ENCODE data around the gene SAMD1. TPM values are rescaled to one million over a fixed set of nuclear protein-coding genes. Genes with fewer than 3 reads are reported as not detected.

Gene SAMD1
- total and polyA plus RNA-seq, 2 of the 13 experiments (the other 11 are each of a cell fraction or from before 2014, with no cell fraction given), result 17.5 to 45.0 TPM

- no peaks in the 10 kb centered on the region for H3K79me2 ChIP-seq (ENCODE audit: insufficient read depth, low read length)
- no peak overlapping the region for H2AFZ ChIP-seq (ENCODE audit: low read length)
- no peaks in the 10 kb centered on the region for H4K20me1 ChIP-seq (ENCODE audit: insufficient read depth, low read length)
- H3K9me3 ChIP-seq (ENCODE audit: low read length), result no peaks in the 10 kb centered on the region
- no TSS peak for BruUV-seq (replicated peaks)
- intact Hi-C loops (cut with micrococcal nuclease; ENCODE audit: unreplicated experiment) (no loop called here), in situ Hi-C loops (cut with HindIII; ENCODE audit: extremely low pct_ligation_motif_present, low pct_unique_long_range_greater_than_20kb) (loop anchor here (25.0 kb wide), 1 partner anchor 301 kb away; the partner anchor contains the start of genes C19orf53 and MRI1)
- no peaks in the 10 kb centered on the region for H3K27me3 ChIP-seq (ENCODE audit: control insufficient read depth in 1 of 2, insufficient read depth in 2 of 2, low read length in 2 of 2)
- 56% methylated on average over 7 of the region's 7 CpGs for WGBS (ENCODE audit: low lambda C conversion rate)
- ATAC-seq (no peak), DNase-seq (ENCODE audit: low spot score) (no peak), FAIRE-seq (no peak)
- H3K27ac ChIP-seq (ENCODE audit: extremely low read length, insufficient read depth, low read length), result no peak overlapping the region
- ChIA-PET CTCF (ENCODE audit: low intra/inter-chr PET ratio, low total read pairs) (no interaction called here), POLR2A (interaction anchor here (5.7 kb wide), 1 partner anchor 9 kb away, joined by 62 read pairs; the partner anchor contains the start of gene MISP3)
- H3K4me2 ChIP-seq (ENCODE audit: low read depth, low read length), result no peak overlapping the region
- no peaks in the 10 kb centered on the region for H3K36me3 ChIP-seq (replicated peaks in 1 of 2; ENCODE audit: control insufficient read depth in 1 of 2, insufficient read depth in 2 of 2, low read length in 2 of 2)
- H3K4me1 ChIP-seq (ENCODE audit: insufficient read depth, low read length), result peaks cover 45% of the 10 kb centered on the region
- no peak overlapping the region for H3K4me3 ChIP-seq (replicated peaks in 1 of 3; ENCODE audit: insufficient read depth in 1 of 3, low read depth in 2 of 3, low read length in 3 of 3)
- H3K9ac ChIP-seq (ENCODE audit: insufficient read depth, low read depth, low read length), result no peak overlapping the region
- TF ChIP-seq NCOA5 (CRISPR knock-in tag; IDR thresholded peaks at IDR 0.05) (no peak), MEIS1 (CRISPR knock-in tag; IDR thresholded peaks at IDR 0.05; ENCODE audit: borderline replicate concordance) (no peak), KDM6A (CRISPR knock-in tag; IDR thresholded peaks at IDR 0.05; ENCODE audit: low read depth) (no peak), KAT7 (CRISPR knock-in tag; IDR thresholded peaks at IDR 0.05; ENCODE audit: borderline replicate concordance) (no peak), EED (CRISPR knock-in tag; IDR thresholded peaks at IDR 0.05) (no peak), ZNF574 (CRISPR knock-in tag; IDR thresholded peaks at IDR 0.05) (no peak), ZNF354B (CRISPR knock-in tag; IDR thresholded peaks at IDR 0.05) (no peak), ZNF205 (CRISPR knock-in tag; IDR thresholded peaks at IDR 0.05) (no peak), ZNF260 (CRISPR knock-in tag; IDR thresholded peaks at IDR 0.05; ENCODE audit: borderline replicate concordance, low read depth) (no peak), TIGD3 (CRISPR knock-in tag; IDR thresholded peaks at IDR 0.05; ENCODE audit: borderline replicate concordance) (no peak), PRDM15 (CRISPR knock-in tag; IDR thresholded peaks at IDR 0.05) (no peak)
These were observed 27.4 kb downstream of the SAMD1 start for GRCh38 chr19:14063105-14063504.
